Endothelial cell of umbilical vein (primary cell): ENCODE data around the gene ZBTB44. TPM values are rescaled to one million over a fixed set of nuclear protein-coding genes. Genes with fewer than 3 reads are reported as not detected.

Source experiments
- BruUV-seq: library from RNA; stranded (reverse); fragments of 400-500 nt; replicated peaks from 2 replicates; lab custom pipeline; 2021; lab: Mats Ljungman, UMichigan
- CTCF ChIA-PET: fragments of 300-600, 350-600 bp; sonication (Branson Sonifier 250); formaldehyde crosslinking; loops from one replicate; lab custom pipeline; 2021; ENCODE audit warnings: antibody characterized with exemption, inconsistent platforms; lab: Charles Lee
- POLR2A ChIA-PET: fragments of 300-600, 350-600 bp; sonication (Branson Sonifier 250); formaldehyde crosslinking; loops from one replicate; lab custom pipeline; 2021; ENCODE audit warnings: antibody characterized with exemption, inconsistent platforms; lab: Charles Lee
- DNase-seq: peaks from one replicate; pipeline ENCODE4 v3.0.0-alpha.2; 2011; ENCODE audit warnings: low read depth, low spot score
- FAIRE-seq: peaks from 2 replicates; lab custom pipeline; 2011; peaks lifted over from hg19 to GRCh38; lab: Jason Lieb, UNC
- H2AFZ ChIP-seq: 2 replicates; pipeline ENCODE4 v1.6.0; 2012; ENCODE audit warnings: low read depth, low read length, control low read depth, inconsistent platforms
- H3K27ac ChIP-seq: 2 replicates; pipeline ENCODE4 v1.5.1; 2011; ENCODE audit warnings: low read depth, mild to moderate bottlenecking, control low read depth, low read length, moderate library complexity; ENCODE audit not compliant: insufficient read depth
- H3K27me3 ChIP-seq, 2 experiments: 2 replicates each; pipeline versions ENCODE4 v1.6.0 to v1.6.1; 2011; ENCODE audit warnings: low read length in 2 of 2, mixed read lengths in 1 of 2; ENCODE audit not compliant: control insufficient read depth in 2 of 2, insufficient read depth in 2 of 2
- H3K36me3 ChIP-seq, 2 experiments: 2 replicates in 1 of 2; 3 replicates in 1 of 2; pipeline ENCODE4 v1.5.1; 2011; ENCODE audit warnings: low read length in 2 of 2, mild to moderate bottlenecking in 1 of 2, moderate library complexity in 1 of 2; ENCODE audit not compliant: control insufficient read depth in 2 of 2, insufficient read depth in 2 of 2; ENCODE audit errors: extremely low read depth in 1 of 2
- H3K4me1 ChIP-seq: 3 replicates; pipeline ENCODE4 v1.5.1; 2011; ENCODE audit warnings: mild to moderate bottlenecking, low read length; ENCODE audit not compliant: control insufficient read depth, insufficient read depth; ENCODE audit errors: extremely low read depth
- H3K4me2 ChIP-seq: 2 replicates; pipeline ENCODE4 v1.6.1; 2011; ENCODE audit warnings: low read length, control low read depth, mixed read lengths; ENCODE audit not compliant: insufficient read depth
- H3K4me3 ChIP-seq, 3 experiments: fragments of 200-600 bp in 1 of 3; sonication (generic), shearing (Covaris generic) in 1 of 3; replicated peaks in 1 of 3; 2 replicates each; pipeline ENCODE4 v1.5.1; 2011 to 2016; ENCODE audit warnings: control low read depth in 3 of 3, low read length in 3 of 3, mild to moderate bottlenecking in 2 of 3, inconsistent platforms in 1 of 3, low read depth in 1 of 3, moderate library complexity in 1 of 3; ENCODE audit not compliant: insufficient read depth in 1 of 3
- H3K79me2 ChIP-seq: 2 replicates; pipeline ENCODE4 v1.6.0; 2012; ENCODE audit warnings: low read length, inconsistent platforms; ENCODE audit not compliant: control insufficient read depth, insufficient read depth
- H3K9ac ChIP-seq: replicated peaks from 2 replicates; pipeline ENCODE3; 2011; ENCODE audit warnings: low read length, control low read depth; ENCODE audit not compliant: insufficient read depth; ENCODE audit errors: extremely low read depth
- H3K9me1 ChIP-seq: replicated peaks from 3 replicates; pipeline ENCODE4 v1.6.0; 2011; ENCODE audit warnings: mild to moderate bottlenecking, low read length; ENCODE audit not compliant: control insufficient read depth, insufficient read depth; ENCODE audit errors: extremely low read depth
- H3K9me3 ChIP-seq: replicated peaks from 2 replicates; pipeline ENCODE4 v1.5.1; 2012; ENCODE audit warnings: low read length, inconsistent platforms; ENCODE audit not compliant: control insufficient read depth, insufficient read depth
- H4K20me1 ChIP-seq: replicated peaks from 2 replicates; pipeline ENCODE3; 2011; ENCODE audit warnings: mild to moderate bottlenecking, low read length; ENCODE audit not compliant: control insufficient read depth, insufficient read depth; ENCODE audit errors: extremely low read depth
- EZH2 ChIP-seq: IDR thresholded peaks from 2 replicates; pipeline ENCODE4 v1.6.1; 2012; ENCODE audit warnings: borderline replicate concordance, low read depth, mild to moderate bottlenecking, moderate library complexity, low read length, inconsistent platforms; ENCODE audit not compliant: severe bottlenecking
- FOS ChIP-seq: IDR thresholded peaks from 2 replicates; pipeline ENCODE4 v1.6.1; 2011; ENCODE audit warnings: mild to moderate bottlenecking, low read length, moderate library complexity, borderline replicate concordance; ENCODE audit not compliant: insufficient read depth
- GATA2 ChIP-seq: IDR thresholded peaks from 2 replicates; pipeline ENCODE4 v1.7.0; 2011; ENCODE audit warnings: low read depth, mild to moderate bottlenecking, moderate library complexity, mixed read lengths, low read length; ENCODE audit not compliant: insufficient read length, insufficient read depth
- JUN ChIP-seq: IDR thresholded peaks from 2 replicates; pipeline ENCODE4 v1.6.1; 2011; ENCODE audit warnings: borderline replicate concordance, low read depth; ENCODE audit not compliant: insufficient read length, insufficient read depth
- MYC ChIP-seq: IDR thresholded peaks from one replicate; pipeline ENCODE4 v1.6.1; 2011; ENCODE audit warnings: mild to moderate bottlenecking, low read depth, low read length
- POLR2A ChIP-seq: IDR thresholded peaks from 2 replicates; pipeline ENCODE4 v1.6.1; 2012; ENCODE audit warnings: low read depth, mild to moderate bottlenecking, control low read depth, low read length
- POLR2AphosphoS5 ChIP-seq: IDR thresholded peaks from 2 replicates; pipeline ENCODE4 v1.6.1; 2012; ENCODE audit warnings: low read depth, mild to moderate bottlenecking, control low read depth, low read length, moderate library complexity; ENCODE audit not compliant: insufficient read depth
- dilution Hi-C: fragments of 300-500 bp; cut with MboI; formaldehyde crosslinking; loops from one replicate; pipeline ENCODE4 v1.15.0; 2019; ENCODE audit warnings: low sequenced_read_pairs; ENCODE audit not compliant: extremely low pct_ligation_motif_present
- intact Hi-C: fragments of 100-400 bp; cut with micrococcal nuclease; formaldehyde crosslinking; loops from one replicate; pipeline ENCODE4 v1.10.0; 2022
- polyA plus RNA-seq, 4 experiments: library from polyadenylated mRNA; depleted of rRNA in 3 of 4; stranded (reverse) in 3 of 4; unstranded in 1 of 4; fragments of >200 nt; gene quantifications; 2 replicates each; pipeline versions ENCODE4 v1.2.1 to v1.2.3, GENCODE V29; 2011 to 2012; ENCODE audit warnings: missing spikeins in 1 of 4
- total RNA-seq: library from RNA; stranded (reverse); gene quantifications from 2 replicates; pipeline ENCODE4 v1.2.3, GENCODE V29; 2021
- TF ChIP-seq, protein P1 (sequence below), 2 donors: IDR thresholded peaks; 1 replicate in 1 of 2; 2 replicates in 1 of 2; pipeline ENCODE4 v1.5.1; 2011; ENCODE audit warnings: low read length in 2 of 2, mild to moderate bottlenecking in 2 of 2, moderate library complexity in 2 of 2, control low read depth in 1 of 2, inconsistent platforms in 1 of 2, low read depth in 1 of 2; ENCODE audit not compliant: insufficient read depth in 1 of 2; ENCODE audit errors: extremely low read depth in 1 of 2
- TF ChIP-seq, protein P2 (sequence below): IDR thresholded peaks from 2 replicates; pipeline ENCODE4 v1.6.1; 2011; ENCODE audit not compliant: insufficient read depth, insufficient read length

Gene ZBTB44
- total and polyA plus RNA-seq, 2 donors (not counting 3 experiments of a cell fraction or from before 2014, with no cell fraction given): 8.7 to 24.4 TPM

DNA sequence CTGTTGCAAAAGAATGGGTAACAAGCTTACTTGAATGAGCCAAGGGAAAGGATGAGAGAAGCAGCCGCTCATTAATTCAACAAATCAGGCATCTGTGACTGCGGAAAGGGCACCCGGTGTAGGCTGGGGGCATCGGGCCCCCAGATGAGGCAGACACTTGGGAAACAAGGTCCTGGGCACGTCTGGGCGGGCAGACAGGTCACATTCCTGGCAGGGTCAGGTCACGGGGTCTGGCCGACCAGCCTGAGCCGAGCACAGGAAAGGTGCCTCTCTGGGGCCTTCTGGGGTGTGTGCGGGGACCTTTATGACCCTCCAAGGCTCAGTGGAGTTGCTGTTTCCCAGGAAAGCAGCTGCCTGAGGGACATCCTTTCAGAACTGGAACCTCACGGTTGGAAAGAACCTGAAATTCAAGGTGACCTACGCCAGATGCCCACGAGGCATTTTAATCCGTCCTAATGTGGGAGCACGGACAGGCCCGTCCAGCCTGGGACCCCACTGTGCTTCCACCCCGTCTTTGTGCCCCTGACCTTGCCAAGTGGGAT lies 98.1 kb downstream of the ZBTB44 start:
- no TSS peak for BruUV-seq
- Histone ChIP-seq H3K9ac (no peak overlapping the region), H3K27ac (no peak overlapping the region), H3K9me1 (no peaks in the 10 kb centered on the region), H3K4me2 (no peak overlapping the region), H3K4me1 (no peaks in the 10 kb centered on the region), H3K79me2 (no peaks in the 10 kb centered on the region), H3K27me3 (peaks cover 3 to 12% of the 10 kb centered on the region in 2 experiments), H3K4me3 (no peak overlapping the region), H2AFZ (no peak overlapping the region), H3K9me3 (no peaks in the 10 kb centered on the region), H3K36me3 (no peaks in the 10 kb centered on the region), H4K20me1 (no peaks in the 10 kb centered on the region)
- CTCF ChIA-PET: interaction anchor here (0.6 to 1.5 kb wide), 6 partner anchors 155 to 1457 kb away, joined by 3 to 9 read pairs (median 4); no protein-coding TSS in a partner anchor
- intact Hi-C loops (no loop called here), dilution Hi-C loops (no loop called here)
- TF ChIP-seq EZH2 (no peak), GATA2 (no peak), JUN (no peak), POLR2AphosphoS5 (no peak), MYC (no peak), FOS (no peak), POLR2A (no peak)
- TF ChIP-seq, protein P1, sequence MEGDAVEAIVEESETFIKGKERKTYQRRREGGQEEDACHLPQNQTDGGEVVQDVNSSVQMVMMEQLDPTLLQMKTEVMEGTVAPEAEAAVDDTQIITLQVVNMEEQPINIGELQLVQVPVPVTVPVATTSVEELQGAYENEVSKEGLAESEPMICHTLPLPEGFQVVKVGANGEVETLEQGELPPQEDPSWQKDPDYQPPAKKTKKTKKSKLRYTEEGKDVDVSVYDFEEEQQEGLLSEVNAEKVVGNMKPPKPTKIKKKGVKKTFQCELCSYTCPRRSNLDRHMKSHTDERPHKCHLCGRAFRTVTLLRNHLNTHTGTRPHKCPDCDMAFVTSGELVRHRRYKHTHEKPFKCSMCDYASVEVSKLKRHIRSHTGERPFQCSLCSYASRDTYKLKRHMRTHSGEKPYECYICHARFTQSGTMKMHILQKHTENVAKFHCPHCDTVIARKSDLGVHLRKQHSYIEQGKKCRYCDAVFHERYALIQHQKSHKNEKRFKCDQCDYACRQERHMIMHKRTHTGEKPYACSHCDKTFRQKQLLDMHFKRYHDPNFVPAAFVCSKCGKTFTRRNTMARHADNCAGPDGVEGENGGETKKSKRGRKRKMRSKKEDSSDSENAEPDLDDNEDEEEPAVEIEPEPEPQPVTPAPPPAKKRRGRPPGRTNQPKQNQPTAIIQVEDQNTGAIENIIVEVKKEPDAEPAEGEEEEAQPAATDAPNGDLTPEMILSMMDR (IDR thresholded peaks at IDR 0.05; ENCODE audit: extremely low read depth in 1 of 2, insufficient read depth in 1 of 2, low read depth in 1 of 2, low read length in 2 of 2): no peak
- TF ChIP-seq, protein P2, sequence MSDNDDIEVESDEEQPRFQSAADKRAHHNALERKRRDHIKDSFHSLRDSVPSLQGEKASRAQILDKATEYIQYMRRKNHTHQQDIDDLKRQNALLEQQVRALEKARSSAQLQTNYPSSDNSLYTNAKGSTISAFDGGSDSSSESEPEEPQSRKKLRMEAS: no peak
- FAIRE-seq (no peak), DNase-seq (no peak)
- POLR2A ChIA-PET: no interaction called here
